Measurements from ENCODE around the gene AIF1L.
"Not testable (repeated sequence)": the region's sequence is repeated elsewhere in the genome, so short reads cannot be mapped to it uniquely, and the experiment has no call there.

The AIF1L gene

GRCh38 chr9:131097126-131097947 is 1.0 kb downstream of the AIF1L start:
- no peak for DNase-seq (ENCODE audit: low read depth)
- no peak overlapping the region for H3K4me3 ChIP-seq (ENCODE audit: low read depth, low read length)

- no peak overlapping the region for H3K4me3 ChIP-seq (ENCODE audit: low read depth, low read length)
- no peak for DNase-seq (ENCODE audit: low read depth)
Observed at GRCh38 chr9:131097948-131098278, 1.6 kb downstream of the AIF1L start.

GRCh38 chr9:131098391-131099101 is 2.2 kb downstream of the AIF1L start:
- no peak overlapping the region for H3K4me3 ChIP-seq (ENCODE audit: low read depth, low read length)
- DNase-seq (ENCODE audit: low read depth), result no peak

- no peak overlapping the region for H3K4me3 ChIP-seq (ENCODE audit: low read depth, low read length)
- DNase-seq (ENCODE audit: low read depth), result no peak
Observed at GRCh38 chr9:131099102-131099606, 2.8 kb downstream of the AIF1L start.

GRCh38 chr9:131099845-131100244 is 3.5 kb downstream of the AIF1L start:
- DNase-seq (ENCODE audit: low read depth); H3K4me3 ChIP-seq (ENCODE audit: low read depth, low read length): not testable (repeated sequence)

- DNase-seq (ENCODE audit: low read depth), result no peak
- H3K4me3 ChIP-seq (ENCODE audit: low read depth, low read length), result no peak overlapping the region
Observed at GRCh38 chr9:131100445-131100844, 4.1 kb downstream of the AIF1L start.

- H3K4me3 ChIP-seq (ENCODE audit: low read depth, low read length), result no peak overlapping the region
- DNase-seq (ENCODE audit: low read depth), result no peak
Observed at GRCh38 chr9:131101207-131101964, 5.1 kb downstream of the AIF1L start.

GRCh38 chr9:131103024-131103423 is 6.7 kb downstream of the AIF1L start:
- DNase-seq (ENCODE audit: low read depth), result no peak

GRCh38 chr9:131103535-131103934 is 7.2 kb downstream of the AIF1L start:
- H3K4me3 ChIP-seq (ENCODE audit: low read depth, low read length), result no peak overlapping the region
- DNase-seq (ENCODE audit: low read depth), result no peak

More at GRCh38 chr9:131103024-131103423, 6.7 kb downstream of the AIF1L start:
- H3K4me3 ChIP-seq (ENCODE audit: low read depth, low read length), result no peak overlapping the region

- DNase-seq (ENCODE audit: low read depth), result no peak
- H3K4me3 ChIP-seq (ENCODE audit: low read depth, low read length), result no peak overlapping the region
Observed at GRCh38 chr9:131104016-131104740, 7.8 kb downstream of the AIF1L start.

GRCh38 chr9:131105952-131106351 is 9.6 kb downstream of the AIF1L start:
- H3K4me3 ChIP-seq (ENCODE audit: low read depth, low read length), result no peak overlapping the region
- DNase-seq (ENCODE audit: low read depth), result no peak

- DNase-seq (ENCODE audit: low read depth), result no peak
- no peak overlapping the region for H3K4me3 ChIP-seq (ENCODE audit: low read depth, low read length)
Observed at GRCh38 chr9:131107760-131108159, 11.4 kb downstream of the AIF1L start.

- no peak for DNase-seq (ENCODE audit: low read depth)
- no peak overlapping the region for H3K4me3 ChIP-seq (ENCODE audit: low read depth, low read length)
Observed at GRCh38 chr9:131111186-131111853, 15.0 kb downstream of the AIF1L start.

GRCh38 chr9:131111854-131112311 is 15.6 kb downstream of the AIF1L start:
- DNase-seq (ENCODE audit: low read depth), result no peak
- no peak overlapping the region for H3K4me3 ChIP-seq (ENCODE audit: low read depth, low read length)

- H3K4me3 ChIP-seq (ENCODE audit: low read depth, low read length), result no peak overlapping the region
- no peak for DNase-seq (ENCODE audit: low read depth)
Observed at GRCh38 chr9:131112374-131113154, 16.2 kb downstream of the AIF1L start.

- DNase-seq (ENCODE audit: low read depth), result no peak
- H3K4me3 ChIP-seq (ENCODE audit: low read depth, low read length), result no peak overlapping the region
Observed at GRCh38 chr9:131113655-131114054, 17.3 kb downstream of the AIF1L start.

GRCh38 chr9:131114084-131114535 is 17.8 kb downstream of the AIF1L start:
- no peak for DNase-seq (ENCODE audit: low read depth)
- H3K4me3 ChIP-seq (ENCODE audit: low read depth, low read length), result no peak overlapping the region

GRCh38 chr9:131115360-131115742 is 19.0 kb downstream of the AIF1L start:
- DNase-seq (ENCODE audit: low read depth); H3K4me3 ChIP-seq (ENCODE audit: low read depth, low read length): not testable (repeated sequence)

All from skeletal muscle cell (primary cell).